ENCODE results near the gene CNOT10. TPM values are rescaled to one million over a fixed set of nuclear protein-coding genes. Genes with fewer than 3 reads are reported as not detected.
"Not testable (repeated sequence)": the region's sequence is repeated elsewhere in the genome, so short reads cannot be mapped to it uniquely, and the experiment has no call there.

Gene CNOT10
- total RNA-seq, 1 experiment from 2014 or later: 46.2 TPM

DNA sequence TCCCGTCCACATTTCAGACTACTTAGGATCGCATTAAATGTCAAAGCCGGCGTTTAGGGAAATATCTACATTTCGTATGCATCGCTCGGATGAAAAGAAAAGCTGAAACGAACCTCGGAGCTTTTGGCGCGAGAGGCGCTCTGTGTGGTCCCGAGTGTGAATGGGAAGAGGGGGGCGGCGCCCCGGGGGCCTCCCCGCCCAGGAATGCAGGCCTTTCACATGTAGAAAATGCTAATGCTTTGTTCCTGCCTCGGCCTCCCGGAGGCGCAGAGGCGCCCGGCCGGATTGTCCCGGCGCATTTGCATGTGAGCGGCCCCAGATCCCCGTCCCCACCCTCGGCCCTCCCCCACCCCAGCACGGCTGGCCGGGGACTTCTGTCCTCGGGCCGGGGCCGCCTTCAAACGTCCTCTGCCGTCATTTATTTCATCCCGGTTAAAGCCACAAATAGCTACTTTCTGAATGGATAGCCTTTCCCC lies 95.8 kb downstream of the CNOT10 start:
- H3F3A ChIP-seq (ENCODE audit: low read length, unreplicated experiment): no peaks in the 10 kb centered on the region
- no peaks in the 10 kb centered on the region for H4K20me1 ChIP-seq (ENCODE audit: low read length)
- H3K27me3 ChIP-seq (ENCODE audit: low read length): no peaks in the 10 kb centered on the region
- H3K36me3 ChIP-seq (ENCODE audit: low read depth, low read length): no peaks in the 10 kb centered on the region
- peaks cover 5% of the 10 kb centered on the region for H3K4me1 ChIP-seq (ENCODE audit: insufficient read depth, low read length)
- peak overlapping the region; percentile 73 for H3K9ac ChIP-seq (ENCODE audit: low read length)
- TF ChIP-seq EZH2phosphoT487 (IDR thresholded peaks at IDR 0.05; ENCODE audit: borderline replicate concordance, low read length): no peak
- no peak for TF ChIP-seq CTCF (conservative IDR thresholded peaks at IDR 0.05; ENCODE audit: low read depth, low read length)
- TF ChIP-seq EZH2 (IDR thresholded peaks at IDR 0.05; ENCODE audit: low read length, unreplicated experiment): no peak
- peak; percentile 75 for ATAC-seq
- DNase-seq: peak; percentile 75
- H3K9me3 ChIP-seq (ENCODE audit: low read length): no peaks in the 10 kb centered on the region
- H3K27ac ChIP-seq (ENCODE audit: low read length): peak overlapping the region; percentile 35
- H3K79me2 ChIP-seq (ENCODE audit: low read length): no peaks in the 10 kb centered on the region
- intact Hi-C loops (cut with micrococcal nuclease): loop anchor here (1.0 to 2.0 kb wide), 6 partner anchors 11 to 154 kb away; no protein-coding TSS in a partner anchor
- ChIA-PET CTCF (interaction anchor here (0.7 to 2.0 kb wide), 5 partner anchors 8 to 299 kb away, joined by 3 to 11 read pairs (median 5); no protein-coding TSS in a partner anchor), POLR2A (ENCODE audit: unreplicated experiment) (interaction anchor here (0.5 kb wide), 1 partner anchor 44 kb away, joined by 3 read pairs; no protein-coding TSS in a partner anchor)
- no TSS peak for BruUV-seq (replicated peaks)
- H2AFZ ChIP-seq (ENCODE audit: low read length): peak overlapping the region; percentile 95
- peak overlapping the region; percentile 85 for H3K4me2 ChIP-seq (ENCODE audit: low read length)
- H3K4me3 ChIP-seq (ENCODE audit: low read length): peak overlapping the region; percentile 75
- H3K9me2 ChIP-seq (replicated peaks; ENCODE audit: low read length): no peaks in the 10 kb centered on the region

GRCh38 chr3:32781211-32781968 lies 96.4 kb downstream of the CNOT10 start:
- Histone ChIP-seq H3K36me3 (ENCODE audit: low read depth, low read length) (no peaks in the 10 kb centered on the region), H3K4me2 (ENCODE audit: low read length) (peak overlapping the region; percentile 85), H3K9ac (ENCODE audit: low read length) (peak overlapping the region; percentile 73), H3K79me2 (ENCODE audit: low read length) (no peaks in the 10 kb centered on the region), H3K9me2 (replicated peaks; ENCODE audit: low read length) (no peaks in the 10 kb centered on the region), H3K4me3 (ENCODE audit: low read length) (peak overlapping the region; percentile 75), H2AFZ (ENCODE audit: low read length) (peak overlapping the region; percentile 95), H3K4me1 (ENCODE audit: insufficient read depth, low read length) (peaks cover 5% of the 10 kb centered on the region), H3K9me3 (ENCODE audit: low read length) (no peaks in the 10 kb centered on the region), H3K27me3 (ENCODE audit: low read length) (no peaks in the 10 kb centered on the region), H4K20me1 (ENCODE audit: low read length) (no peaks in the 10 kb centered on the region), H3K27ac (ENCODE audit: low read length) (peak overlapping the region; percentile 35), H3F3A (ENCODE audit: low read length, unreplicated experiment) (no peaks in the 10 kb centered on the region)
- TF ChIP-seq CTCF (conservative IDR thresholded peaks at IDR 0.05; ENCODE audit: low read depth, low read length): peak; percentile 83
- no peak for TF ChIP-seq EZH2phosphoT487 (IDR thresholded peaks at IDR 0.05; ENCODE audit: borderline replicate concordance, low read length)
- TF ChIP-seq EZH2 (IDR thresholded peaks at IDR 0.05; ENCODE audit: low read length, unreplicated experiment): no peak
- ChIA-PET POLR2A (ENCODE audit: unreplicated experiment) (no interaction called here), CTCF (interaction anchor here (0.8 to 2.0 kb wide), 4 partner anchors 9 to 121 kb away, joined by 3 to 11 read pairs (median 5); no protein-coding TSS in a partner anchor)
- intact Hi-C loops (cut with micrococcal nuclease): loop anchor here (1.0 to 2.0 kb wide), 6 partner anchors 10 to 153 kb away; no protein-coding TSS in a partner anchor
- peak; percentile 91 for DNase-seq
- ATAC-seq: peak; percentile 90
- BruUV-seq (replicated peaks): TSS peak; percentile 91

DNA sequence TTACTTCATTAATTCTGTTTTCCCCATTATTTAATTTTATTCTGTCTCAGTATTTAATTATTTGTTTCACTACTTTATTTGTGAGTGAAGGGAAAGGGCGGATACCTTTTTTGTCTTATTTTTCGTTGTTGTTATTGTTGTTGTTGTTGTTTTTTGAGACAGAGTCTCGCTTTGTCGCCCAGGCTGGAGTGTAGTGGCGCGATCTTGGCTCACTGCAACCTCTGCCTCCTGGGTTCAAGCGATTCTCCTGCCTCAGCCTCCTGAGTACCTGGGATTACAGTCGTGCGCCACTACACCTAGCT lies 96.9 kb downstream of the CNOT10 start:
- peak overlapping the region; percentile 85 for H3K4me2 ChIP-seq (ENCODE audit: low read length)
- intact Hi-C loops (cut with micrococcal nuclease): loop anchor here (1.0 to 2.0 kb wide), 6 partner anchors 9 to 153 kb away; no protein-coding TSS in a partner anchor
- peak overlapping the region; percentile 95; the same call in 1 of the 2 replicates for H2AFZ ChIP-seq (ENCODE audit: low read length)
- H3K9me2 ChIP-seq (replicated peaks; ENCODE audit: low read length); ATAC-seq; BruUV-seq (replicated peaks); H3K36me3 ChIP-seq (ENCODE audit: low read depth, low read length); DNase-seq; H3K27ac ChIP-seq (ENCODE audit: low read length); H3K9me3 ChIP-seq (ENCODE audit: low read length); H3K79me2 ChIP-seq (ENCODE audit: low read length); POLR2A ChIA-PET (ENCODE audit: unreplicated experiment); H4K20me1 ChIP-seq (ENCODE audit: low read length); H3F3A ChIP-seq (ENCODE audit: low read length, unreplicated experiment); H3K4me1 ChIP-seq (ENCODE audit: insufficient read depth, low read length); H3K27me3 ChIP-seq (ENCODE audit: low read length): not testable (repeated sequence)
- CTCF ChIA-PET: interaction anchor here (1.2 to 2.0 kb wide), 2 partner anchors 116 to 121 kb away, joined by 5 to 11 read pairs; no protein-coding TSS in a partner anchor
- peak overlapping the region; percentile 75 for H3K4me3 ChIP-seq (ENCODE audit: low read length)
- peak overlapping the region; percentile 73; the same call in 1 of the 2 replicates for H3K9ac ChIP-seq (ENCODE audit: low read length)
